ENCODE measurements around the gene METRN.

DNA sequence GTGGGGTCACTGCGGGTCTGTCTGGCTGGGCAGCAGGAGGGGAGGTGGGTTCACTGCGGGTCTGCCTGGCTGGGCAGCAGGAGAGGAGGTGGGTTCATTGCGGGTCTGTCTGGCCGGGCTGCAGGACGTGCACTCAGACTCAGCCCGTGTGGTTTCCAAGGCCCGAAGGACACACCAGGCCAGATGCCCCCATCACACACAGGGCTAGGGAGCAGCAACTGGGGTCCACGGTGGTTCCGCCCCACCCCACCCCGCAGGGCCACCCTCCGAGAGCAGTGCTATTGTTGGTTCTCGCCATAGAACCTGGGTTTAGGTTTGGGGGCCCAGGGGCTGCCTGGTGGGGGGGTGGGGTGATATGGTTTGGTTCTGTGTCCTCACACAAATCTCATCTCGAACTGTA is 31.7 kb downstream of the METRN start:
- no peak for TF ChIP-seq POLR2A (IDR thresholded peaks at IDR 0.05)
- TF ChIP-seq, protein P1, sequence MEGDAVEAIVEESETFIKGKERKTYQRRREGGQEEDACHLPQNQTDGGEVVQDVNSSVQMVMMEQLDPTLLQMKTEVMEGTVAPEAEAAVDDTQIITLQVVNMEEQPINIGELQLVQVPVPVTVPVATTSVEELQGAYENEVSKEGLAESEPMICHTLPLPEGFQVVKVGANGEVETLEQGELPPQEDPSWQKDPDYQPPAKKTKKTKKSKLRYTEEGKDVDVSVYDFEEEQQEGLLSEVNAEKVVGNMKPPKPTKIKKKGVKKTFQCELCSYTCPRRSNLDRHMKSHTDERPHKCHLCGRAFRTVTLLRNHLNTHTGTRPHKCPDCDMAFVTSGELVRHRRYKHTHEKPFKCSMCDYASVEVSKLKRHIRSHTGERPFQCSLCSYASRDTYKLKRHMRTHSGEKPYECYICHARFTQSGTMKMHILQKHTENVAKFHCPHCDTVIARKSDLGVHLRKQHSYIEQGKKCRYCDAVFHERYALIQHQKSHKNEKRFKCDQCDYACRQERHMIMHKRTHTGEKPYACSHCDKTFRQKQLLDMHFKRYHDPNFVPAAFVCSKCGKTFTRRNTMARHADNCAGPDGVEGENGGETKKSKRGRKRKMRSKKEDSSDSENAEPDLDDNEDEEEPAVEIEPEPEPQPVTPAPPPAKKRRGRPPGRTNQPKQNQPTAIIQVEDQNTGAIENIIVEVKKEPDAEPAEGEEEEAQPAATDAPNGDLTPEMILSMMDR (IDR thresholded peaks at IDR 0.05), result no peak

All from adrenal gland (tissue), 5 donors.